ELF-1 (cell line): ENCODE results near the gene DDR1.

Experiments used
- DNase-seq: peaks from one replicate; pipeline ENCODE4 v3.0.0-alpha.2; 2016; ENCODE audit warnings: low read depth, low spot score

Gene DDR1

DNA sequence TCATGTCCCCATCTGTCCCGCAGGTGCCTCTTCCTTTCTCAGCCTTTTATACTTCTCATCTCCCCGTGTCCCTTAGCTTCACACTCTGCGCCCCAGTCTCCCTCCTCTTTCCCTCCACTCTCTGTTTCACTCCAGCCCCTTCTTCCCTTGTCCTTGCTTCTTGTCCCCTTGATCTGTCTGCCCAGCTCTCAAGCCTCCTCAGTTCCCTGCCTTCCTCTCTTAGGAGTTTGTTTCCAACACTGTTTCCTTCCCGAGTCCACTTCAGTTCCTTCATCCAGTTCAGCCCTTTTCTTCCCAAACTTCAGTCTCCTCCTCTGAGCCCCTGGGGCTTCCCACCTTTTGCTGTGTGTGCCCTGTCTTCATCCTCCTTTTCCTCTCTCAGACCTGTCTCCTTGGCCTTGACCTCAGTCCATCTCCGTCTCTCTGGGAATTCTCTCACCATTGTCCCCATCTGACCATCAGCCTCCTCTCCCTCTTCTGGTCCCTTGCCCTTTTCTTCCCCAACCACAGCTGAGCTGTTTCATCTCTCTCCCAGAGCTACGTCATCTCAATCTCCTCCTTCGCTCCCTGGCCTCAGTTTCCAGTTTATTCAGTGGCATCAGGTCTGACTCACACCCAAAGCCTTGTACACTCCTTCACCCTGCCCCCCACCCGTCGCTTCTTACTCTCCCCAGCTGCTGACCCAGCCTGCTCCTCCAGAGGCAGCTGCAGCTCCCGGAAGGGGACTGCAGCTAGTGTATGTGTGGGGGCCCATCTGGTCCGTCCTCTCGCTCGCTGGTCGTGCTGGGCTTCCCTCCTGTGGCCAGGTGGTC is 2.7 kb upstream of the DDR1 start:
- DNase-seq, result peak; percentile 23

DNA sequence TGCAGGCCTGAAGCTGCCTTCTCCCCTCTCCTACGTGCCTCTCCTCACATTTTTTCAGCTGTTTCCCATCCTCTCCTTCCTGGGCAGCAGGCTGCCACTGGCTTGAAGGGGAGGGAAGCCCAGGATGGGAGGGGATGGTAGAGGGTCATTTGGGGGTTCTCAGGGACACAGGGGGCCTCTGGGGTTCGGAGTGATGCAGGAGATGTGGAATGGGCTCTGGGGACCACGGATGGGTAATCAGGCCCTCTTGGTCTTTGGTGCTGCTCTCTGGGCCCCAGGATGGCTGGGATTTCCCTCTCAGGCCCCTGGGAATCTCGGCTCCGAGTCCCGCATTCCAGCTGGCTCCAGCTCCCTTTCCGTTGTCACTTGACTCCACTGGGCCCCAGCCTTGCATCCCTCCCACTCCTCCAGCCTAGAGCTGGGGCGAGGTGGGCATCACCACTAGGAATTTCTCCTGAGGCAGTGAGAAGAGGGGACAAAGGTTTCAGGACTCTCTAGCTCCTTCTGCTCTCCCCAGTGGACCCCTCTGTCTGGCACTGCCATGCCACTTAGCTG is 2.0 kb upstream of the DDR1 start:
- DNase-seq, result peak; percentile 74

DNA sequence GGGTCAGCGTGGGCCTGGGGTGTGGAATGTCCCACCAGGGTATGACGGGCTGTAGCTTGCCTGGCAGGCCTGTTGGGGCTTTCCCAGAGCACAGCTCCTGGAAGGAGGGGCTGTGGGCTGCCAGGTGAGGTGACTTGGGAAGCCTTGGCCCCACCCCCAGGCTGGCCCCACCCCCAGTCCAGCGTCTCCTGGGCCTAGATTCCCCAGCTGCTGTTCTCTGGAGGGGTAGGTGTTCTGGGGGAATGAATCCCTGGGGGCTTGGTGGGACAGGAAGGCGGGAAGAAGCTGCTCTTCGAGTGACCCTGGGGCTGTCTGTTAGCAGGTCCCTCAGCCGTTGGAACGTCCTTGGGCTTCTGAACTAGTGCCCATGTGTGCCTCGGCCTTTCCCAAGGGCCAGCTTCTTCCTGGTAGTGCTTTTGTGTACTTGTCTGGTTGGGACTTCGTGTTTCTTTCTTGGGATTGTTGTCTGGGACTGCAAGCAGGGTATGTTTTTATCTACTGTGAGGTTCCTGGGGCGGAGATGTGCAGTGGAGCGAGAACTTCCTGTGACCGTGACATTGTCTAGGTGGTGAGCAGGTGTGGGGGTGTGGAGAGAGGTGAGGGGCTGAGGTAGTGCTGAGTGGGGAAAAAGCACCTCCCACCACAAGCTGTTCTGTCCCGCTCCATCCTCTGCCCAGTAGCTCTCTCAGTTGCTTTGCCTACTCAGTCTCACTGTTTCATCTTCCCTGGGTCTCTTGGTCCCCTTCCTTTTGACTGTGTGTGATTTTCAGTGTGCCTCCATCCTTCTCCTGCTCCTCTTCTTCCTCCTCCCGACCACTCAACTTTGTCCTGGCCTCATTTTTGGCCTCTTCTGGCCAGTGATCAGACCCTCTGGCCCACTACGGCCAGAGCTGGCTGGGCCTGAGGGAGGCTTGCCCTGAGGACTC is 1.3 kb upstream of the DDR1 start:
- peak; percentile 76 for DNase-seq

GRCh38 chr6:30884521-30885480 is 482 bp downstream of the DDR1 start:
- DNase-seq, result peak; percentile 68

GRCh38 chr6:30885481-30885998 is 1.2 kb downstream of the DDR1 start:
- DNase-seq, result peak; percentile 36

- DNase-seq, result peak; percentile 85
Observed at GRCh38 chr6:30885999-30886896, 1.9 kb downstream of the DDR1 start.

GRCh38 chr6:30886897-30887255 is 2.6 kb downstream of the DDR1 start:
- DNase-seq, result no peak

DNA sequence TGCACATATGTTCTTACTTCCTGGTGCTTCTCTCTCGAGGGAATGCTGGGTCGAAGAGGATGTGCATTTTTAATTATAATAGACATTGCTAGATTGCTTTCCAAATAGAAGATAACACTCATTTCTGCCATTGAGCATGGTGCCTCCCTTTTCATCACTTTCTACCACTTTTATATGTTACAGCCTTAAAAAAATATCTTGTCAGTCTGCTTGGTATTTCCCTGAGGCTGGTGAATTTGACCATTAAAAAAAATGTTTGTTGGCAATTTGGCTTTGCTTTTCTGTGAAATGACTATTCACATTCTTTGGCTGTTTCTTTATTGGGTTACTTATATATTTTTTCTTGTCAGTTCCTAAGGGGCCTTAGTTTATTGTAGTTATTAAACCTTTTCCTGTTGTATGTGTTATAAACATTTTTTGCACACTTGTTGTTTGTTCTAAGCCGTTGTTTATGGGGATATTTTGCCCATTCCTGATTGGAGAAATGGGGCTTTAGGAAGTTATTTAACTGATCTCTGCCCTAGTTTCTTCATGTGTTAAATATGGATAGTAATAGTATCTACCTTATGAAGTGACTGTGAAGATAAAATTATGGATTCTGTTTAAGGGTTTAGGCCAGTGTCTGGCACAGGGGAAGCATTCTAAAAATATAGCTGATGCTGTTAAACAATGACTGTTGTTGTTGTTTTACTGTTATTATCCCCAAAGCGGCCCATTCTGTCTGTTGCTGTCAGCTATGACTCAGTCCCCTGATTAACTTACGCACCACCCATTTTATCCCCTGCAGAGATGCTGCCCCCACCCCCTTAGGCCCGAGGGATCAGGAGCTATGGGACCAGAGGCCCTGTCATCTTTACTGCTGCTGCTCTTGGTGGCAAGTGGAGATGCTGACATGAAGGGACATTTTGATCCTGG is 3.8 kb downstream of the DDR1 start:
- no peak for DNase-seq

DNA sequence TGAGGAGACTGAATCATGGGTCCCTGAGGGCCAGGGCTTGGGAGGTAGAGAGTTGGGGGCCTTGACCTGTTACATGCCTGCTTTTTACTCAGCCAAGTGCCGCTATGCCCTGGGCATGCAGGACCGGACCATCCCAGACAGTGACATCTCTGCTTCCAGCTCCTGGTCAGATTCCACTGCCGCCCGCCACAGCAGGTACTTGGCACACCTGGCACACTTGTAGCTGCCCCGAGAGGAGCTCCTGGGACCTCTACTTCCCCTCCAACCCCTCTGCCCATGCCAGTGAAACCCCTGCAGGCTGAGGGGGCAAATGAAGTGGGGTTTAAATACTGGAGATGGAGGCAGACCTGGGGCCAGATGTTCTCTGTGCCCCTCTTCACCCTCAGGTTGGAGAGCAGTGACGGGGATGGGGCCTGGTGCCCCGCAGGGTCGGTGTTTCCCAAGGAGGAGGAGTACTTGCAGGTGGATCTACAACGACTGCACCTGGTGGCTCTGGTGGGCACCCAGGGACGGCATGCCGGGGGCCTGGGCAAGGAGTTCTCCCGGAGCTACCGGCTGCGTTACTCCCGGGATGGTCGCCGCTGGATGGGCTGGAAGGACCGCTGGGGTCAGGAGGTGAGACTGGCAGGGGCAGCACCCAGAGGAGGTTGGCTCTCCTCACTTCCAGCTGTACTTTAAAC is 4.6 kb downstream of the DDR1 start:
- no peak for DNase-seq

- no peak for DNase-seq
Observed at GRCh38 chr6:30889496-30889885, 5.2 kb downstream of the DDR1 start.

DNA sequence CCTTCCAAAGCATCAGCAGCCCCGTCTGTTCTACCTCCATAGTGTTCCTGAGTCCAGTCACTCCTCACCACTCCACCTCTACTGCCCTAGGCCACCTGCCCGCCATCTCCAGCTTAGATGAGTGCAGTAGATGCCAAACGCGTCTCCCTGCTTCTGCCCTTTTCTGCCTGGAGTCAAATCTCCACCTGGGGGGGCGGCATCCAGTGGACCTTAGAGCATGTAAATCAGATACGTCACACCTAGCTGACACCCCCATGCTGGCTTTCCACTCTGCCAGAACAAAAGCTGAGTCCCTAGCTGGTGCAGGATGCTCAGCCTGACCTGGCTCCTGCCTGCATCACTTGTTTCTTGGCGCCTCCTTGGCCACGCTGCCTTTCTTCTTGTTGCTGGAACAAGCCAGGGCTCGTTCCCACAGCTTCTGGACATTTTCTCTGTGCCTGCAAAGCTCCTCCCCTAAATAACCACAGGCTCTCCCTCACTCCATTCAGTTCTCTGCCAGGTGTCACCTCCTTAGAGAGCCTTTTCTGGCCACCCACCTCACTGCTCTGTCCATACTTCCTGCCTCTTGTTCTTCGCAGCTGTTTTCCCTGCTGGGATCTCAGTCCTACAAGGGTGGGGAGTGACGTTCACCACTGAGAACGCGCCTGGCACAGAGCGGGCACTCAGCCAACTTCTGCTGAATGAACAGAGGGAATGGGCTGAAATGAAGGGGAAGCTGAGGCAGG is 5.8 kb downstream of the DDR1 start:
- no peak for DNase-seq

DNA sequence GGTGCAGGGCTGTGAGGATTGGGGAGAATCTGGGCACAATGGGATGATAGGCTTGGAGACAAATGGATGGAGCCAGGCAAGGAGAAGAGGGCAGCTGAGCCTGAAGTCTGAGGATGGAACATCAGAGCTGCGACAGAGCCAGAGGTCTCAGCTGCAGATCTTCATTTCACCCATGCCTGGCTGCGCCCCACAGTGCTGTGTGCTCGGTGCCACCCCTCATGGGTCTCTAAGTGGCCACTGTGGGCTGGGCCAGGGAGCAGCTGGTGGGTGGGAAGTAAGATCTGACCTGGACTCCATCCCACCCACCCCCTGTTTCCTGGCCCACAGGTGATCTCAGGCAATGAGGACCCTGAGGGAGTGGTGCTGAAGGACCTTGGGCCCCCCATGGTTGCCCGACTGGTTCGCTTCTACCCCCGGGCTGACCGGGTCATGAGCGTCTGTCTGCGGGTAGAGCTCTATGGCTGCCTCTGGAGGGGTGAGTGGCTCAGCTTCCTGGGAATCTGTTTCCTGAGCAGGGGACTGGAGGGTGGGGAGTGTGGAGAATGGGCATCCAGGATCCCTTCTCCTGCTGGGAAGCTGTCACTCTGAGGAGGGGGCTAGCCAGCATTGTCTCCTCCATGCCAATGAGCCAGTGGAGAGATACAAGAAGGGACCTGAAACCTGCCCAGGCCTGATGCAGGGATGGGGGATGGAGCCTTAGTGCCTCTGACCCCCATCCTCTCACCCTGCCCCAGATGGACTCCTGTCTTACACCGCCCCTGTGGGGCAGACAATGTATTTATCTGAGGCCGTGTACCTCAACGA is 6.5 kb downstream of the DDR1 start:
- DNase-seq, result no peak

- DNase-seq, result no peak
Observed at GRCh38 chr6:30891450-30891723, 7.1 kb downstream of the DDR1 start.

GRCh38 chr6:30891816-30892538 is 7.7 kb downstream of the DDR1 start:
- no peak for DNase-seq

DNA sequence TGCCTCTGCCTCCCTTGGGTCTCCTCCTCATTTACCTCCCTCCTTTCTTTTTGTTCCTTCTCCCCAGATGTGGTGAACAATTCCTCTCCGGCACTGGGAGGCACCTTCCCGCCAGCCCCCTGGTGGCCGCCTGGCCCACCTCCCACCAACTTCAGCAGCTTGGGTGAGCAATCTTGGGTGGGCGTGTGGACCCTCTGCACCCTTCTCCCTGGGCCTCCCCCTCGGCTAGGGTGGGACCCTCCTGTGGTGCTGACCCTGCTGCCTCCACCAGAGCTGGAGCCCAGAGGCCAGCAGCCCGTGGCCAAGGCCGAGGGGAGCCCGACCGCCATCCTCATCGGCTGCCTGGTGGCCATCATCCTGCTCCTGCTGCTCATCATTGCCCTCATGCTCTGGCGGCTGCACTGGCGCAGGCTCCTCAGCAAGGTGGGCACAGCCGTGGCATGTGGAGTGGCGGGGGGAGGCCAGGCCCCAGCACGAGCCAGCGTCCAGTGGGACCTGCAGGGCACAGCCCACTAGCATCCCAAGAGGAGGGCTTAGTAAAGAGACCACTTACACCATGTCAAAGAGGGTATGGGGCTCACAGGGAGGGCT is 8.8 kb downstream of the DDR1 start:
- peak; percentile 35 for DNase-seq

DNA sequence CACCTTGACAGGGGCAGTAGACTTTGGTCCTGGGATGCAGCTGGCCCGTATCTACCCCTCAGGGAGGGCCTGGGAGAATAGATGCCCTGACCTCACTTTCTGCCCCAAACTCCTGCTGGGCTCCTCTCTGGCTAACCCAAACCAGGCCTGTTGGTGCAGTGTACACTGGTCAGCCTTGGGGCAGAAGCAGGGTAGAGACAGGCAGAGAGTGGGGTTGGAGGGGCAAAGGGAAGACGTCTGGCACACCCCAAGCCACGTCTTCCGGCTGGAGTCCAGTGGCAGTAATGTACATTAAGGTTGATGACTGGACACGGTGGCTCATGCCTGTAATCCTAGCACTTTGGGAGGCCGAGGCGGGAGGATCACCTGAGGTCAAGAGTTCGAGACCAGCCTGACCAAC is 9.3 kb downstream of the DDR1 start:
- no peak for DNase-seq
